CD14-positive monocyte (primary cell): ENCODE data around the gene MAS1. TPM values are rescaled to one million over a fixed set of nuclear protein-coding genes. Genes with fewer than 3 reads are reported as not detected.

ENCODE experiments used
- DNase-seq, 3 donors: peaks; one replicate each; pipeline ENCODE4 v3.0.0-alpha.2; 2011 to 2022
- H2AFZ ChIP-seq: 2 replicates; pipeline ENCODE4 v1.6.0; 2012; ENCODE audit warnings: mild to moderate bottlenecking, low read depth, low read length, inconsistent platforms; ENCODE audit not compliant: insufficient read depth, poor library complexity, severe bottlenecking
- H3K27ac ChIP-seq, 2 donors: 1 replicate in 1 of 2; 2 replicates in 1 of 2; pipeline ENCODE4 v1.5.1; 2012 to 2013; ENCODE audit warnings: low read length in 2 of 2, control low read depth in 1 of 2, inconsistent platforms in 1 of 2, low read depth in 1 of 2, mild to moderate bottlenecking in 1 of 2
- H3K27me3 ChIP-seq, 2 donors: one replicate each; pipeline versions ENCODE4 v1.6.0 to v1.6.1; 2011 to 2013; ENCODE audit warnings: low read length in 2 of 2; ENCODE audit not compliant: control insufficient read depth in 2 of 2, insufficient read depth in 2 of 2
- H3K36me3 ChIP-seq, 2 donors: replicated peaks in 1 of 2; 1 replicate in 1 of 2; 2 replicates in 1 of 2; pipeline versions ENCODE4 v1.5.1 to v1.6.1; 2012 to 2013; ENCODE audit warnings: low read length in 2 of 2, control low read depth in 1 of 2, inconsistent platforms in 1 of 2, mild to moderate bottlenecking in 1 of 2; ENCODE audit not compliant: insufficient read depth in 2 of 2, control insufficient read depth in 1 of 2
- H3K4me1 ChIP-seq, 2 donors: 1 replicate in 1 of 2; 2 replicates in 1 of 2; pipeline versions ENCODE4 v1.5.1 to v1.6.1; 2012 to 2013; ENCODE audit warnings: low read length in 2 of 2, control low read depth in 1 of 2, inconsistent platforms in 1 of 2, mild to moderate bottlenecking in 1 of 2, moderate library complexity in 1 of 2; ENCODE audit not compliant: insufficient read depth in 2 of 2, control insufficient read depth in 1 of 2
- H3K4me2 ChIP-seq: replicated peaks from 2 replicates; pipeline ENCODE3; 2012; ENCODE audit warnings: low read length, moderate library complexity, mild to moderate bottlenecking; ENCODE audit not compliant: poor library complexity, severe bottlenecking; ENCODE audit errors: extremely low read depth
- H3K4me3 ChIP-seq, 3 experiments: fragments of 200-600 bp in 1 of 3; sonication (generic) in 1 of 3; replicated peaks in 1 of 3; 1 replicate in 2 of 3; 2 replicates in 1 of 3; pipeline ENCODE4 v1.5.1; 2011 to 2013; ENCODE audit warnings: low read length in 3 of 3, mild to moderate bottlenecking in 3 of 3, control low read depth in 2 of 3, low read depth in 2 of 3, inconsistent platforms in 1 of 3, moderate library complexity in 1 of 3
- H3K79me2 ChIP-seq: 2 replicates; pipeline ENCODE4 v1.6.0; 2012; ENCODE audit warnings: mild to moderate bottlenecking, control low read depth, inconsistent platforms, low read length, moderate library complexity; ENCODE audit not compliant: insufficient read depth
- H3K9ac ChIP-seq: 2 replicates; pipeline ENCODE4 v1.6.0; 2017; ENCODE audit warnings: low read length, mild to moderate bottlenecking; ENCODE audit not compliant: insufficient read depth, poor library complexity, severe bottlenecking
- H3K9me3 ChIP-seq, 2 donors: replicated peaks in 1 of 2; 1 replicate in 1 of 2; 2 replicates in 1 of 2; pipeline versions ENCODE4 v1.5.1 to v1.6.1; 2012 to 2013; ENCODE audit warnings: low read length in 2 of 2, control low read depth in 1 of 2; ENCODE audit not compliant: control insufficient read depth in 1 of 2, insufficient read depth in 1 of 2
- H4K20me1 ChIP-seq: 2 replicates; pipeline ENCODE4 v1.6.0; 2012; ENCODE audit warnings: mild to moderate bottlenecking, low read length, control low read depth, moderate library complexity; ENCODE audit not compliant: insufficient read depth
- H3K27ac Mint-ChIP-seq, 7 donors: one replicate each; pipeline ENCODE4 v1.8.0; 2020; ENCODE audit warnings: mild to moderate bottlenecking in 7 of 7, mixed read lengths in 7 of 7, moderate library complexity in 6 of 7, inconsistent platforms in 2 of 7
- H3K27me3 Mint-ChIP-seq, 3 donors: one replicate each; pipeline ENCODE4 v1.8.0; 2021 to 2022; ENCODE audit warnings: low read depth in 3 of 3, mild to moderate bottlenecking in 3 of 3, mixed read lengths in 3 of 3, moderate library complexity in 3 of 3, inconsistent platforms in 1 of 3
- H3K36me3 Mint-ChIP-seq, 2 donors: one replicate each; pipeline ENCODE4 v1.8.0; 2020; ENCODE audit warnings: mixed read lengths in 2 of 2, inconsistent platforms in 1 of 2, mild to moderate bottlenecking in 1 of 2
- H3K4me1 Mint-ChIP-seq: one replicate; pipeline ENCODE4 v1.8.0; 2020; ENCODE audit warnings: mild to moderate bottlenecking, mixed read lengths
- H3K4me3 Mint-ChIP-seq, 2 donors: one replicate each; pipeline ENCODE4 v1.8.0; 2020; ENCODE audit warnings: mild to moderate bottlenecking in 2 of 2, mixed read lengths in 2 of 2, moderate library complexity in 1 of 2
- H3K9me3 Mint-ChIP-seq, 7 donors: one replicate each; pipeline ENCODE4 v1.8.0; 2020 to 2022; ENCODE audit warnings: mixed read lengths in 7 of 7, mild to moderate bottlenecking in 6 of 7, moderate library complexity in 6 of 7, inconsistent platforms in 2 of 7
- CTCF ChIP-seq: fragments of 200-600 bp; IDR thresholded peaks from one replicate; pipeline ENCODE4 v1.8.0; 2022; ENCODE audit warnings: antibody characterized with exemption, mild to moderate bottlenecking
- WGBS: methylation state at CpG from one replicate; pipeline ENCODE4 v1.1.5; 2013; ENCODE audit warnings: missing lambda C conversion rate; ENCODE audit not compliant: insufficient coverage; 5-methylcytosine and 5-hydroxymethylcytosine counted together
- intact Hi-C, 2 donors: fragments of 100-400 bp; cut with micrococcal nuclease; formaldehyde crosslinking; loops; one replicate each; pipeline versions ENCODE4 v1.15.0 to v1.15.1; 2023
- polyA plus RNA-seq, 3 donors: library from polyadenylated mRNA; depleted of rRNA in 1 of 3; unstranded in 2 of 3; stranded (reverse) in 1 of 3; fragments of 300-500 nt in 2 of 3; fragments of >200 nt in 1 of 3; fragmentation: Illumina TruSeq in 2 of 3; gene quantifications; 1 replicate in 2 of 3; 2 replicates in 1 of 3; pipeline ENCODE4 v1.2.3, GENCODE V29; 2012 to 2021

Gene MAS1
- polyA plus RNA-seq, 3 donors = not detected

- no peak overlapping the region for H3K4me2 ChIP-seq
- 86% methylated on average over 5 of the region's 9 CpGs for WGBS
- H3K27me3 Mint-ChIP-seq = peaks cover 11 to 35% (median 12%) of the 10 kb centered on the region in 3 donors
- peaks cover 2% of the 10 kb centered on the region for H3K4me1 Mint-ChIP-seq
- H3K4me1 ChIP-seq = no peaks in the 10 kb centered on the region
- H3K9me3 ChIP-seq = no peaks in the 10 kb centered on the region
- H3K27ac ChIP-seq = no peak overlapping the region
- H3K9me3 Mint-ChIP-seq = peaks cover 0 to 5% (median 1%) of the 10 kb centered on the region in 7 donors
- no peaks in the 10 kb centered on the region for H4K20me1 ChIP-seq
- DNase-seq = no peak
- intact Hi-C loops = no loop called here
- no peak for TF ChIP-seq CTCF
- H3K79me2 ChIP-seq = no peaks in the 10 kb centered on the region
- no peak overlapping the region for H2AFZ ChIP-seq
- no peak overlapping the region for H3K4me3 ChIP-seq
- no peaks in the 10 kb centered on the region for H3K36me3 Mint-ChIP-seq
- peaks cover 7 to 11% of the 10 kb centered on the region in 2 donors for H3K27me3 ChIP-seq
- no peak overlapping the region for H3K9ac ChIP-seq
- H3K36me3 ChIP-seq = no peaks in the 10 kb centered on the region
- peak overlapping the region in 1 of 2 donors; percentile 22 for H3K4me3 Mint-ChIP-seq
- H3K27ac Mint-ChIP-seq = no peak overlapping the region
Observed at GRCh38 chr6:159916752-159917151, 26.0 kb downstream of the MAS1 start.

- peaks cover 1 to 3% of the 10 kb centered on the region in 2 donors for H3K27me3 ChIP-seq
- H3K4me3 ChIP-seq = no peak overlapping the region
- peaks cover 6 to 24% (median 8%) of the 10 kb centered on the region in 3 donors for H3K27me3 Mint-ChIP-seq
- no peaks in the 10 kb centered on the region for H3K4me1 ChIP-seq
- H3K36me3 Mint-ChIP-seq = no peaks in the 10 kb centered on the region
- H3K9me3 ChIP-seq = peaks cover under 1 to 1% of the 10 kb centered on the region in 2 donors
- no peak overlapping the region for H3K27ac Mint-ChIP-seq
- H3K27ac ChIP-seq = no peak overlapping the region
- no peak overlapping the region for H3K4me2 ChIP-seq
- H4K20me1 ChIP-seq = no peaks in the 10 kb centered on the region
- intact Hi-C loops = no loop called here
- H3K36me3 ChIP-seq = no peaks in the 10 kb centered on the region
- TF ChIP-seq CTCF = no peak
- DNase-seq = no peak
- peaks cover 3 to 20% (median 6%) of the 10 kb centered on the region in 7 donors for H3K9me3 Mint-ChIP-seq
- no peak overlapping the region for H3K9ac ChIP-seq
- H3K79me2 ChIP-seq = no peaks in the 10 kb centered on the region
- peaks cover 2% of the 10 kb centered on the region for H3K4me1 Mint-ChIP-seq
- H2AFZ ChIP-seq = no peak overlapping the region
- WGBS = 69% methylated on average over 5 of the region's 7 CpGs
- no peak overlapping the region for H3K4me3 Mint-ChIP-seq
Observed at GRCh38 chr6:159919011-159919511, 28.3 kb downstream of the MAS1 start.
